KMS-11 (cell line): ENCODE results near the gene CPA5.

Experiments
- H2AFZ ChIP-seq: fragments of 200-600 bp; sonication (generic); 2 replicates; pipeline ENCODE4 v1.6.1; 2016; ENCODE audit warnings: antibody characterized with exemption, mixed run types, low read depth
- H3K27ac ChIP-seq: fragments of 200-600 bp; sonication (generic); 2 replicates; pipeline ENCODE4 v1.6.1; 2016; ENCODE audit warnings: mild to moderate bottlenecking, mixed run types
- H3K27me3 ChIP-seq: fragments of 200-600 bp; sonication (generic); 2 replicates; pipeline ENCODE4 v1.6.1; 2017; ENCODE audit warnings: mild to moderate bottlenecking, low read depth, mixed run types, moderate library complexity; ENCODE audit not compliant: insufficient read depth
- H3K36me3 ChIP-seq: fragments of 200-600 bp; sonication (generic); 2 replicates; pipeline ENCODE4 v1.6.1; 2017; ENCODE audit warnings: mild to moderate bottlenecking, mixed run types; ENCODE audit not compliant: insufficient read depth
- H3K4me1 ChIP-seq: fragments of 200-600 bp; sonication (generic); 2 replicates; pipeline ENCODE4 v1.6.1; 2016; ENCODE audit warnings: mild to moderate bottlenecking, low read depth, mixed run types; ENCODE audit not compliant: poor library complexity, severe bottlenecking
- H3K4me2 ChIP-seq: fragments of 200-600 bp; sonication (generic); 2 replicates; pipeline ENCODE4 v1.7.0; 2016; ENCODE audit warnings: mild to moderate bottlenecking, mixed run types
- H3K4me3 ChIP-seq: fragments of 200-600 bp; sonication (generic); IDR thresholded peaks from 2 replicates; pipeline ENCODE4 v1.6.1; 2017; ENCODE audit warnings: low read depth, low read length, mixed read lengths; ENCODE audit not compliant: insufficient read depth
- H3K79me2 ChIP-seq: fragments of 200-600 bp; sonication (generic); 2 replicates; pipeline ENCODE4 v1.6.1; 2016; ENCODE audit warnings: low read depth, mixed run types; ENCODE audit not compliant: insufficient read depth
- H3K9ac ChIP-seq: fragments of 200-600 bp; sonication (generic); 2 replicates; pipeline ENCODE4 v1.6.1; 2016; ENCODE audit warnings: mild to moderate bottlenecking, mixed run types
- H4K20me1 ChIP-seq: fragments of 200-600 bp; sonication (generic); 2 replicates; pipeline ENCODE4 v1.6.1; 2016; ENCODE audit warnings: mild to moderate bottlenecking, mixed run types; ENCODE audit not compliant: insufficient read depth
- TF ChIP-seq, protein P1 (sequence below): fragments of 200-600 bp; sonication (generic); conservative IDR thresholded peaks from 2 replicates; pipeline ENCODE4 v1.6.1; 2017; ENCODE audit warnings: low read depth, mild to moderate bottlenecking, antibody characterized with exemption, low read length, moderate library complexity, mixed read lengths

The CPA5 gene

DNA sequence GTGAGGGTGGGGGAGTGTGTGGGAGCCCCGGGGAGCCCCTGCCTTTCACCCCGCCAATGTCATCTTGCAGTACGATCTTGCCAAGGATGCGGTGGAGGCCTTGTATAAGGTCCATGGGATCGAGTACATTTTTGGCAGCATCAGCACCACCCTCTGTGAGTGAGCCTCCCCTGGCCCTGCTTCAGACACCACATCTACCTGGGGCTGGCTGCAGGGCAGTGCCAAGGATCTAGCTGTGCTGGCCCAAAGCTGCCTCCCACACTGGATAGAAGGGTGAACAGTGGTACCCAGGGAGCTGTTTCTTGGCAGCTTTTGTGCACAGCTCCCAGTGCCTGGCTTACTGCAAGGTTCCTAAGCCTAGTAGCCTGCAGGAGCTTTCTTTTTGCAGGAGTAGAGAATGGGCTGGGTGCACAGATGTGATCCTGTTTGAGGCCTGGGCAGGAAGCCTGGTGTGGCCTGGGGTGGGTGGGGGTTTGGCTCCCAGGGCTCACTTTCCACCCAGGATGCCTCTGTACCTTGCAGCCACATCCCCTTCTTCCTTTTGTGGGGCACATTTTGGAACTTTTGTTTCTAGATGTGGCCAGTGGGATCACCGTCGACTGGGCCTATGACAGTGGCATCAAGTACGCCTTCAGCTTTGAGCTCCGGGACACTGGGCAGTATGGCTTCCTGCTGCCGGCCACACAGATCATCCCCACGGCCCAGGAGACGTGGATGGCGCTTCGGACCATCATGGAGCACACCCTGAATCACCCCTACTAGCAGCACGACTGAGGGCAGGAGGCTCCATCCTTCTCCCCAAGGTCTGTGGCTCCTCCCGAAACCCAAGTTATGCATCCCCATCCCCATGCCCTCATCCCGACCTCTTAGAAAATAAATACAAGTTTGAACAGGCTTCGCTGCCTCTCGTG lies 23.5 kb downstream of the CPA5 start:
- H3K79me2 ChIP-seq, result no peaks in the 10 kb centered on the region
- H3K4me3 ChIP-seq, result no peak overlapping the region
- no peak overlapping the region for H3K27ac ChIP-seq
- H3K27me3 ChIP-seq, result no peaks in the 10 kb centered on the region
- H3K9ac ChIP-seq, result no peak overlapping the region
- no peaks in the 10 kb centered on the region for H4K20me1 ChIP-seq
- TF ChIP-seq, protein P1, sequence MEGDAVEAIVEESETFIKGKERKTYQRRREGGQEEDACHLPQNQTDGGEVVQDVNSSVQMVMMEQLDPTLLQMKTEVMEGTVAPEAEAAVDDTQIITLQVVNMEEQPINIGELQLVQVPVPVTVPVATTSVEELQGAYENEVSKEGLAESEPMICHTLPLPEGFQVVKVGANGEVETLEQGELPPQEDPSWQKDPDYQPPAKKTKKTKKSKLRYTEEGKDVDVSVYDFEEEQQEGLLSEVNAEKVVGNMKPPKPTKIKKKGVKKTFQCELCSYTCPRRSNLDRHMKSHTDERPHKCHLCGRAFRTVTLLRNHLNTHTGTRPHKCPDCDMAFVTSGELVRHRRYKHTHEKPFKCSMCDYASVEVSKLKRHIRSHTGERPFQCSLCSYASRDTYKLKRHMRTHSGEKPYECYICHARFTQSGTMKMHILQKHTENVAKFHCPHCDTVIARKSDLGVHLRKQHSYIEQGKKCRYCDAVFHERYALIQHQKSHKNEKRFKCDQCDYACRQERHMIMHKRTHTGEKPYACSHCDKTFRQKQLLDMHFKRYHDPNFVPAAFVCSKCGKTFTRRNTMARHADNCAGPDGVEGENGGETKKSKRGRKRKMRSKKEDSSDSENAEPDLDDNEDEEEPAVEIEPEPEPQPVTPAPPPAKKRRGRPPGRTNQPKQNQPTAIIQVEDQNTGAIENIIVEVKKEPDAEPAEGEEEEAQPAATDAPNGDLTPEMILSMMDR, result no peak
- no peaks in the 10 kb centered on the region for H3K4me1 ChIP-seq
- H2AFZ ChIP-seq, result no peak overlapping the region
- H3K36me3 ChIP-seq, result no peaks in the 10 kb centered on the region
- H3K4me2 ChIP-seq, result no peak overlapping the region

DNA sequence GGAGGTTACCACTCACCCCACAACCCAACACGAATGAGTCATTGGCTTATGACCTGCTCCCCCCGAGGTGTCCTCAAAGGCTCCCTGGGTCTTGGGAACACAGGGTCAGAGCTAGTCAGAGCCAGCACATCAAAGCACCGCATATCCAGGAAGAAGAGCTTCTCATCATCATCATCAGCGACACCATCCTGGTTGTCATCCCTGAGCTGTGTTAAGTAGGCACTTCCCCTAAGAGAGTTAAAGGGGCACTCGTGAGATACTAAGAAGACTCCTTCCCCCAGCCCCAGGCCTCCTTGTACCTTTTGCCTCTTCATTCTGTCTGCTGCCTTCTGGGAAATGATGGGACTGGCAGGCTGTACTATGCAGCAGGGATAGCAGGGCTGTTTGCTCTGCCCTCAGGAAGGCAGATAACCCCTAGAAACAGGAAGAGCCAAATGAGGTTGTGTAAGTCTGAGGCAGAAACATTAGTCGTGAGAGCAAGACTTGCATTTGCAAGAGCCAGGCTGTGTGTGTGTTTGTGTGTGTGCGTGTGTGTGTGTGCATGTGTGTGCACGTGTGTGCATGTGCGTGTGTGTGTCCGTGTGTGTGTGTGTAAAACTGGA lies 24.6 kb downstream of the CPA5 start:
- H3K79me2 ChIP-seq, result no peaks in the 10 kb centered on the region
- no peak overlapping the region for H2AFZ ChIP-seq
- no peaks in the 10 kb centered on the region for H3K36me3 ChIP-seq
- H3K9ac ChIP-seq, result no peak overlapping the region
- H3K27me3 ChIP-seq, result no peaks in the 10 kb centered on the region
- TF ChIP-seq, protein P1, result no peak
- no peak overlapping the region for H3K4me2 ChIP-seq
- no peak overlapping the region for H3K4me3 ChIP-seq
- no peaks in the 10 kb centered on the region for H3K4me1 ChIP-seq
- H3K27ac ChIP-seq, result no peak overlapping the region
- no peaks in the 10 kb centered on the region for H4K20me1 ChIP-seq

DNA sequence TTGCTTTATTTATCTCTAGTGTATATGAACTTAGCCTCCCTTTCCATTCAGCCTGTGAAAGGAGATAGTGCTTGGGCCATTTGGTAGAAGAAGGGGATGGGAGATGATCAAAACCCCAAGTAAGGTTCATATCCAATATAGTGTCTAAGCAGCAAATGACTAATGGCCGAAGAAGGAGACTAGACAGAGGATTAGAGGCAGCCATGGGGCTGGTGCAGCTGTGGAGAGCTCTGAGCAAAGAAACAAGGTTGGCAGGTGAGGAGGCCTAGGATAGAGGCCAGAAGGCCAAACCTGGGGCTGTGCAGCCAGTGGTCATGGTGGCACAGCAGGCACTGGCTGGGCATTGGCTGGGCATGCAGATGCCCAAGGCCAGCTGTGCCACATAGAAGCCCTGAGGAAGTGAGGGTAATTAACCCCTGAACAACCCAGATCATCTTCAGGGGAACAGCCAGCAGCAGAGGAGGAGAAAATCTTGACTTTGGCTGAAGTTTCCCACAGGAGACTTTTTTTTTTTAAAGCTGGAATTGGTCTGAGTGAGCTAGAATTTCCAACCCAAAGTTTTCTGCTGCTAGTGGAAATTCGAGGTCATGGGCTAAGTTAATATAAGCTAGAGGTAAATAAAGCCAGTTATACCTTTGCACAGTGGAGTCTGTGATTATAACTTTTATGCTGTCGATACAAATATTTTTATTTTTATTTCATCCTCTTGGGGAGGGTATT lies 25.4 kb downstream of the CPA5 start:
- Histone ChIP-seq H4K20me1 (no peaks in the 10 kb centered on the region), H3K4me2 (no peak overlapping the region), H3K36me3 (no peaks in the 10 kb centered on the region), H3K79me2 (no peaks in the 10 kb centered on the region), H3K4me1 (no peaks in the 10 kb centered on the region), H3K27me3 (no peaks in the 10 kb centered on the region), H3K4me3 (no peak overlapping the region), H3K27ac (no peak overlapping the region), H2AFZ (no peak overlapping the region), H3K9ac (no peak overlapping the region)
- TF ChIP-seq, protein P1, result no peak

DNA sequence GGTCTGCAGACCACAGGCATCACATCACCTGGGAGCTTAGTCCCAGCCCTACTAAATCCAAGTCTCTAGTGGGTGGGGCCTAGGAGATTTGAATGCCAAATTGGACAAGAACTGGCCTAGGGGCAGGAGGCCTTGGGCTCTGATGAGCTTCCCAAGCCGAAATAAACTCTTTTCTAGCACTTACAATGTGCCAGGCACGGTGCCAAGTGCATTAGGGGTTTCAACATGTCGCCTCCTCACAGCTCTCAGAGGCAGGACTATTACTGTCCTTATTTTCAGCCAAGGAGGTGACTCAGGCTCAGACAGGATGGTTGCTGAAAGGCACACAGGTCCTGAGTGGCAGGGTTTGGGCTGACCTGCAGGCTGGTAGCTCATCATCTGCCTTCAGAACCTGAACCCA lies 26.4 kb downstream of the CPA5 start:
- H3K4me2 ChIP-seq, result no peak overlapping the region
- TF ChIP-seq, protein P1, result no peak
- no peaks in the 10 kb centered on the region for H4K20me1 ChIP-seq
- H3K9ac ChIP-seq, result no peak overlapping the region
- H2AFZ ChIP-seq, result no peak overlapping the region
- H3K27ac ChIP-seq, result no peak overlapping the region
- no peaks in the 10 kb centered on the region for H3K79me2 ChIP-seq
- no peak overlapping the region for H3K4me3 ChIP-seq
- no peaks in the 10 kb centered on the region for H3K4me1 ChIP-seq
- no peaks in the 10 kb centered on the region for H3K27me3 ChIP-seq
- H3K36me3 ChIP-seq, result no peaks in the 10 kb centered on the region
